H1 (cell line): Measurements from ENCODE around the gene SCNN1G. TPM values are rescaled to one million over a fixed set of nuclear protein-coding genes. Genes with fewer than 3 reads are reported as not detected.

Experiments used
- CTCF ChIA-PET: fragments of 300-600 bp; sonication (Branson Sonifier 250); formaldehyde crosslinking; loops from one replicate; lab custom pipeline; 2021; ENCODE audit not compliant: partially characterized antibody; lab: Charles Lee
- POLR2A ChIA-PET: fragments of 300-600 bp; sonication (Branson Sonifier 250); formaldehyde crosslinking; loops from one replicate; lab custom pipeline; 2021; ENCODE audit warnings: inconsistent platforms; ENCODE audit not compliant: partially characterized antibody; lab: Charles Lee
- DNase-seq, 2 experiments: peaks; one replicate each; pipeline versions ENCODE4 v3.0.0 to v3.0.0-alpha.2; 2010 to 2022; ENCODE audit warnings: low spot score in 2 of 2, low read depth in 1 of 2, mixed read lengths in 1 of 2
- FAIRE-seq: peaks from 2 replicates; lab custom pipeline; 2011; peaks lifted over from hg19 to GRCh38; lab: Jason Lieb, UNC
- H2AFZ ChIP-seq: 2 replicates; pipeline ENCODE4 v1.8.1; 2012; ENCODE audit warnings: low read length, inconsistent platforms
- H2AK5ac ChIP-seq: 2 replicates; pipeline ENCODE4 v1.6.1; 2013; ENCODE audit warnings: low read depth, low read length
- H2BK120ac ChIP-seq: replicated peaks from 2 replicates; pipeline ENCODE3; 2013; ENCODE audit warnings: low read depth, low read length, inconsistent platforms
- H2BK12ac ChIP-seq: 2 replicates; pipeline ENCODE4 v1.6.1; 2013; ENCODE audit warnings: low read depth, low read length
- H2BK15ac ChIP-seq: 2 replicates; pipeline ENCODE4 v1.6.1; 2013; ENCODE audit warnings: low read length
- H2BK20ac ChIP-seq: 2 replicates; pipeline ENCODE4 v1.6.1; 2013; ENCODE audit warnings: low read length
- H2BK5ac ChIP-seq: 2 replicates; pipeline ENCODE4 v1.6.1; 2013; ENCODE audit warnings: low read depth, low read length
- H3K14ac ChIP-seq: 2 replicates; pipeline ENCODE4 v1.6.1; 2013; ENCODE audit warnings: inconsistent platforms; ENCODE audit not compliant: insufficient read length
- H3K18ac ChIP-seq: 2 replicates; pipeline ENCODE4 v1.6.1; 2013; ENCODE audit warnings: low read length; ENCODE audit errors: extremely low read depth
- H3K23ac ChIP-seq: 2 replicates; pipeline ENCODE4 v1.6.1; 2013; ENCODE audit warnings: inconsistent platforms; ENCODE audit not compliant: insufficient read length
- H3K23me2 ChIP-seq: 2 replicates; pipeline ENCODE4 v1.6.1; 2013; ENCODE audit warnings: low read depth, low read length
- H3K27ac ChIP-seq: 2 replicates; pipeline ENCODE4 v1.6.1; 2011; ENCODE audit warnings: low read depth, low read length, inconsistent platforms
- H3K27me3 ChIP-seq, 4 experiments: replicated peaks in 1 of 4; 1 replicate in 1 of 4; 2 replicates in 3 of 4; pipeline versions ENCODE4 v1.6.1 to v1.8.1; 2011 to 2013; ENCODE audit warnings: low read length in 3 of 4, mild to moderate bottlenecking in 3 of 4, inconsistent platforms in 2 of 4, mixed read lengths in 2 of 4, moderate library complexity in 1 of 4; ENCODE audit not compliant: control insufficient read depth in 3 of 4, insufficient read depth in 3 of 4; ENCODE audit errors: extremely low read depth in 1 of 4
- H3K36me3 ChIP-seq, 4 experiments: 2 replicates each; pipeline versions ENCODE4 v1.6.1 to v1.8.1; 2011 to 2013; ENCODE audit warnings: mild to moderate bottlenecking in 4 of 4, low read length in 3 of 4, moderate library complexity in 2 of 4, control low read depth in 1 of 4, inconsistent platforms in 1 of 4; ENCODE audit not compliant: insufficient read depth in 4 of 4, control insufficient read depth in 2 of 4
- H3K4ac ChIP-seq: replicated peaks from 2 replicates; pipeline ENCODE3; 2013; ENCODE audit warnings: low read length, low read depth, mixed read lengths, inconsistent platforms; ENCODE audit not compliant: insufficient read length
- H3K4me1 ChIP-seq, 4 experiments: replicated peaks in 1 of 4; 1 replicate in 1 of 4; 2 replicates in 3 of 4; pipeline versions ENCODE4 v1.6.1 to v1.8.1; 2011 to 2013; ENCODE audit warnings: low read length in 3 of 4, inconsistent platforms in 2 of 4, mixed read lengths in 1 of 4; ENCODE audit not compliant: insufficient read depth in 4 of 4, control insufficient read depth in 3 of 4
- H3K4me2 ChIP-seq, 2 experiments: 2 replicates each; pipeline versions ENCODE4 v1.6.1 to v1.8.1; 2011 to 2013; ENCODE audit warnings: low read depth in 2 of 2, low read length in 2 of 2, control low read depth in 1 of 2, inconsistent platforms in 1 of 2, mild to moderate bottlenecking in 1 of 2; ENCODE audit not compliant: insufficient read depth in 1 of 2
- H3K4me3 ChIP-seq, 4 experiments: fragments of 200-600, 300-600 bp in 1 of 4; sonication (generic), shearing (Covaris generic), sonication (Bioruptor Twin) in 1 of 4; 2 replicates each; pipeline versions ENCODE4 v1.5.1 to v1.8.1; 2011 to 2016; ENCODE audit warnings: low read length in 4 of 4, low read depth in 3 of 4, control low read depth in 2 of 4, inconsistent platforms in 2 of 4, mild to moderate bottlenecking in 2 of 4, mixed read lengths in 1 of 4, moderate library complexity in 1 of 4; ENCODE audit not compliant: insufficient read depth in 2 of 4; ENCODE audit errors: extremely low read depth in 1 of 4
- H3K56ac ChIP-seq: replicated peaks from 2 replicates; pipeline ENCODE3; 2013; ENCODE audit warnings: low read depth, mild to moderate bottlenecking, mixed read lengths, low read length, inconsistent platforms; ENCODE audit not compliant: insufficient read length
- H3K79me1 ChIP-seq: 2 replicates; pipeline ENCODE4 v1.6.1; 2013; ENCODE audit warnings: low read depth, low read length, control low read depth
- H3K79me2 ChIP-seq, 2 experiments: 2 replicates each; pipeline versions ENCODE4 v1.6.1 to v1.8.1; 2012 to 2013; ENCODE audit warnings: low read length in 2 of 2, mild to moderate bottlenecking in 2 of 2, inconsistent platforms in 1 of 2; ENCODE audit not compliant: insufficient read depth in 2 of 2, control insufficient read depth in 1 of 2
- H3K9ac ChIP-seq, 4 experiments: replicated peaks in 1 of 4; 1 replicate in 1 of 4; 2 replicates in 3 of 4; pipeline versions ENCODE4 v1.6.1 to v1.8.1; 2011 to 2013; ENCODE audit warnings: low read depth in 3 of 4, low read length in 3 of 4, control low read depth in 2 of 4, mild to moderate bottlenecking in 2 of 4, moderate library complexity in 2 of 4, inconsistent platforms in 1 of 4; ENCODE audit errors: extremely low read depth in 1 of 4
- H3K9me3 ChIP-seq, 2 experiments: 2 replicates each; pipeline versions ENCODE4 v1.6.1 to v1.8.1; 2012 to 2013; ENCODE audit warnings: mild to moderate bottlenecking in 2 of 2, moderate library complexity in 2 of 2, control low read depth in 1 of 2, inconsistent platforms in 1 of 2, low read depth in 1 of 2, low read length in 1 of 2, mixed read lengths in 1 of 2; ENCODE audit not compliant: insufficient read depth in 2 of 2
- H4K20me1 ChIP-seq, 2 experiments: replicated peaks in 1 of 2; 2 replicates each; pipeline versions ENCODE3 to v1.8.1; 2011 to 2013; ENCODE audit warnings: inconsistent platforms in 2 of 2, low read length in 2 of 2, mild to moderate bottlenecking in 1 of 2; ENCODE audit not compliant: insufficient read depth in 2 of 2, control insufficient read depth in 1 of 2
- H4K5ac ChIP-seq: 2 replicates; pipeline ENCODE4 v1.6.1; 2013; ENCODE audit warnings: low read length, low read depth, mixed read lengths, inconsistent platforms; ENCODE audit not compliant: insufficient read length
- H4K8ac ChIP-seq: 2 replicates; pipeline ENCODE4 v1.8.0; 2013; ENCODE audit warnings: mild to moderate bottlenecking, moderate library complexity, low read length, inconsistent platforms; ENCODE audit not compliant: insufficient read depth; ENCODE audit errors: extremely low read depth
- H4K91ac ChIP-seq: replicated peaks from 2 replicates; pipeline ENCODE3; 2013; ENCODE audit warnings: low read length, mixed read lengths, inconsistent platforms; ENCODE audit not compliant: insufficient read length
- CHD2 ChIP-seq: IDR thresholded peaks from 2 replicates; pipeline ENCODE4 v1.6.1; 2012; ENCODE audit warnings: low read length, improper control_type of control experiment
- GTF2F1 ChIP-seq: IDR thresholded peaks from 2 replicates; pipeline ENCODE4 v1.6.1; 2012; ENCODE audit warnings: low read depth, low read length, improper control_type of control experiment, borderline replicate concordance
- HDAC6 ChIP-seq: IDR thresholded peaks from one replicate; pipeline ENCODE4 v1.7.1; 2012; ENCODE audit warnings: low read depth, mild to moderate bottlenecking, inconsistent platforms, low read length, moderate library complexity
- NANOG ChIP-seq: IDR thresholded peaks from 2 replicates; pipeline ENCODE4 v1.6.1; 2011; ENCODE audit warnings: low read length, low read depth, mild to moderate bottlenecking, inconsistent platforms; ENCODE audit not compliant: insufficient read depth, poor library complexity, severe bottlenecking
- POLR2A ChIP-seq, 2 experiments: IDR thresholded peaks; 1 replicate in 1 of 2; 2 replicates in 1 of 2; pipeline ENCODE4 v1.6.1; 2011; ENCODE audit warnings: low read depth in 2 of 2, low read length in 2 of 2, mild to moderate bottlenecking in 2 of 2; ENCODE audit errors: control extremely low read depth in 1 of 2
- RAD21 ChIP-seq, 2 experiments: IDR thresholded peaks in 1 of 2; conservative IDR thresholded peaks in 1 of 2; 2 replicates each; pipeline ENCODE4 v1.6.1; 2011; ENCODE audit warnings: low read depth in 2 of 2, low read length in 2 of 2, improper control_type of control experiment in 1 of 2, inconsistent platforms in 1 of 2, mild to moderate bottlenecking in 1 of 2, moderate library complexity in 1 of 2
- SRF ChIP-seq: IDR thresholded peaks from 2 replicates; pipeline ENCODE4 v1.6.1; 2011; ENCODE audit warnings: mild to moderate bottlenecking, low read depth, low read length, moderate library complexity
- YY1 ChIP-seq: IDR thresholded peaks from 2 replicates; pipeline ENCODE4 v1.6.1; 2011; ENCODE audit warnings: low read depth, mild to moderate bottlenecking, low read length
- ZNF274 ChIP-seq: IDR thresholded peaks from 2 replicates; pipeline ENCODE4 v1.7.0; 2012; ENCODE audit warnings: low read length, borderline replicate concordance; ENCODE audit errors: extremely low read depth
- WGBS, 2 experiments: shearing (Covaris generic) in 1 of 2; methylation state at CpG; one replicate each; pipeline versions ENCODE4 v1.1.6 to v1.1.7; 2013 to 2015; ENCODE audit warnings: low lambda C conversion rate in 2 of 2, mixed read lengths in 2 of 2, inconsistent platforms in 1 of 2, low coverage in 1 of 2, missing lambda C conversion rate in 1 of 2; ENCODE audit not compliant: insufficient replicate concordance in 2 of 2, insufficient coverage in 1 of 2, insufficient read length in 1 of 2; ENCODE audit errors: extremely low coverage in 1 of 2, missing lambda C conversion rate in 1 of 2; 5-methylcytosine and 5-hydroxymethylcytosine counted together
- polyA plus RNA-seq, 7 experiments: library from polyadenylated mRNA; depleted of rRNA in 3 of 7; stranded (reverse) in 5 of 7; unstranded in 2 of 7; fragments of >200 nt in 5 of 7; fragments of 200-250 nt in 2 of 7; gene quantifications; 1 replicate in 5 of 7; 2 replicates in 1 of 7; 4 replicates in 1 of 7; pipeline versions ENCODE4 v1.2.1 to v1.2.3, GENCODE V29; 2011 to 2013; ENCODE audit warnings: missing spikeins in 2 of 7, mixed read lengths in 2 of 7
- total RNA-seq: library from RNA; stranded (reverse); fragmentation: NEBNext Ultra II Directional; extraction: Animal tissue kit (Norgen Biotek cat#: 25700); gene quantifications from 2 replicates; pipeline ENCODE4 v1.2.1, GENCODE V29; 2021
- TF ChIP-seq, protein P1 (sequence below): IDR thresholded peaks from 2 replicates; pipeline ENCODE4 v1.6.1; 2011; ENCODE audit warnings: low read depth, mild to moderate bottlenecking, low read length; ENCODE audit not compliant: insufficient read depth
- TF ChIP-seq, protein P2 (sequence below): IDR thresholded peaks from 2 replicates; pipeline ENCODE4 v1.6.1; 2012; ENCODE audit warnings: low read length, inconsistent platforms

The SCNN1G gene
- total and polyA plus RNA-seq, 2 of the 8 experiments (the other 6 are each of a cell fraction or from before 2014, with no cell fraction given): 0.73 to 1.1 TPM

DNA sequence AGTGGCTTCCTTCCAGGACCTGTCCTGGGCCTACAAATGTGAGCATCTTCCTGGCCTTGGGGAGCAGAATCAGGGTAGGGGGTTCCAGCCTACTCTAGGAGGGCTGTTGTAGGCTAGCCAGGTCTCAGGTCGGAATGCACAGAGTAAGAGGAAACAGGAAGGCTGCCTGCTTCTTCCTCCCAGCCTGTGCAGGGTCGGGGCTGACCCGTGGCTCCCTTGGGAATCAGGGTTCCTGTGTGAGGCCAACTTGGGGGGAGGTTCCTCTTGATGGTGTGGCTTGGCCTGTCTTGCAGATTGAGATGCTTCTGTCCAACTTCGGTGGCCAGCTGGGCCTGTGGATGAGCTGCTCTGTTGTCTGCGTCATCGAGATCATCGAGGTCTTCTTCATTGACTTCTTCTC, 32.3 kb downstream of the SCNN1G start:
- Histone ChIP-seq H2AK5ac (no peak overlapping the region), H3K4me1 (no peaks in the 10 kb centered on the region), H2AFZ (no peak overlapping the region), H2BK12ac (no peak overlapping the region), H3K56ac (no peak overlapping the region), H3K14ac (no peak overlapping the region), H3K9ac (no peak overlapping the region), H3K23me2 (no peaks in the 10 kb centered on the region), H3K4me3 (no peak overlapping the region), H3K27ac (no peak overlapping the region), H2BK15ac (no peak overlapping the region), H3K36me3 (no peaks in the 10 kb centered on the region), H2BK5ac (no peak overlapping the region), H3K27me3 (no peaks in the 10 kb centered on the region), H2BK20ac (no peak overlapping the region), H3K18ac (no peak overlapping the region), H4K91ac (no peak overlapping the region), H3K4ac (no peak overlapping the region), H4K20me1 (no peaks in the 10 kb centered on the region), H2BK120ac (no peak overlapping the region), H3K23ac (no peak overlapping the region), H3K79me1 (no peaks in the 10 kb centered on the region), H3K4me2 (no peak overlapping the region), H3K79me2 (no peaks in the 10 kb centered on the region), H4K8ac (no peak overlapping the region), H4K5ac (no peak overlapping the region), H3K9me3 (no peaks in the 10 kb centered on the region)
- ChIA-PET CTCF (interaction anchor here (1.0 to 1.1 kb wide), 2 partner anchors 26 to 29 kb away, joined by 3 read pairs; no protein-coding TSS in a partner anchor), POLR2A (no interaction called here)
- FAIRE-seq (no peak), DNase-seq (no peak)
- WGBS, 2 experiments: 88% methylated on average over 7 of the region's 7 CpGs; no CpG with 5 or more reads in 1 of the 2 experiments
- TF ChIP-seq NANOG: no peak
- no peak for TF ChIP-seq ZNF274
- no peak for TF ChIP-seq HDAC6
- no peak for TF ChIP-seq GTF2F1
- TF ChIP-seq POLR2A (IDR thresholded peaks at IDR 0.05; ENCODE audit: control extremely low read depth in 1 of 2, low read depth in 2 of 2, low read length in 2 of 2): no peak
- TF ChIP-seq SRF: no peak
- no peak for TF ChIP-seq YY1
- TF ChIP-seq RAD21 (IDR thresholded peaks at IDR 0.05 in 1 of 2, conservative IDR thresholded peaks at IDR 0.05 in 1 of 2; ENCODE audit: low read depth in 2 of 2, low read length in 2 of 2): no peak
- TF ChIP-seq, protein P1, sequence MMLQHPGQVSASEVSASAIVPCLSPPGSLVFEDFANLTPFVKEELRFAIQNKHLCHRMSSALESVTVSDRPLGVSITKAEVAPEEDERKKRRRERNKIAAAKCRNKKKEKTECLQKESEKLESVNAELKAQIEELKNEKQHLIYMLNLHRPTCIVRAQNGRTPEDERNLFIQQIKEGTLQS: no peak
- TF ChIP-seq, protein P2, sequence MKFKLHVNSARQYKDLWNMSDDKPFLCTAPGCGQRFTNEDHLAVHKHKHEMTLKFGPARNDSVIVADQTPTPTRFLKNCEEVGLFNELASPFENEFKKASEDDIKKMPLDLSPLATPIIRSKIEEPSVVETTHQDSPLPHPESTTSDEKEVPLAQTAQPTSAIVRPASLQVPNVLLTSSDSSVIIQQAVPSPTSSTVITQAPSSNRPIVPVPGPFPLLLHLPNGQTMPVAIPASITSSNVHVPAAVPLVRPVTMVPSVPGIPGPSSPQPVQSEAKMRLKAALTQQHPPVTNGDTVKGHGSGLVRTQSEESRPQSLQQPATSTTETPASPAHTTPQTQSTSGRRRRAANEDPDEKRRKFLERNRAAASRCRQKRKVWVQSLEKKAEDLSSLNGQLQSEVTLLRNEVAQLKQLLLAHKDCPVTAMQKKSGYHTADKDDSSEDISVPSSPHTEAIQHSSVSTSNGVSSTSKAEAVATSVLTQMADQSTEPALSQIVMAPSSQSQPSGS: no peak
- no peak for TF ChIP-seq CHD2
